HG02610 (cell line): ENCODE measurements around the gene PWWP2B.

Source experiments
- ATAC-seq: cut with Tn5 transposase; IDR thresholded peaks from one replicate; pipeline ENCODE4 v1.9.1; 2021; ENCODE audit warnings: mild to moderate bottlenecking, moderate library complexity; ENCODE audit not compliant: unreplicated experiment

PWWP2B gene

GRCh38 chr10:132405463-132405991 is 8.5 kb downstream of the PWWP2B start:
- ATAC-seq: no peak

- ATAC-seq: no peak
These were observed 9.2 kb downstream of the PWWP2B start for GRCh38 chr10:132406181-132406580.

- ATAC-seq: no peak
These were observed 9.8 kb downstream of the PWWP2B start for GRCh38 chr10:132406750-132407149.

GRCh38 chr10:132407243-132407746 is 10.3 kb downstream of the PWWP2B start:
- no peak for ATAC-seq

GRCh38 chr10:132407846-132408278 is 10.9 kb downstream of the PWWP2B start:
- no peak for ATAC-seq

- ATAC-seq: no peak
These were observed 11.4 kb downstream of the PWWP2B start for GRCh38 chr10:132408367-132408781.

GRCh38 chr10:132408823-132409666 is 12.0 kb downstream of the PWWP2B start:
- ATAC-seq: no peak

GRCh38 chr10:132409667-132410028 is 12.6 kb downstream of the PWWP2B start:
- ATAC-seq: no peak

GRCh38 chr10:132410056-132410778 is 13.2 kb downstream of the PWWP2B start:
- no peak for ATAC-seq

- no peak for ATAC-seq
These were observed 14.0 kb downstream of the PWWP2B start for GRCh38 chr10:132410779-132411532.

GRCh38 chr10:132411561-132412253 is 14.7 kb downstream of the PWWP2B start:
- ATAC-seq: no peak

GRCh38 chr10:132412316-132413192 is 15.6 kb downstream of the PWWP2B start:
- no peak for ATAC-seq

GRCh38 chr10:132413226-132414205 is 16.5 kb downstream of the PWWP2B start:
- no peak for ATAC-seq

- ATAC-seq: no peak
These were observed 17.5 kb downstream of the PWWP2B start for GRCh38 chr10:132414402-132415016.

- ATAC-seq: no peak
These were observed 18.3 kb downstream of the PWWP2B start for GRCh38 chr10:132415255-132415654.

- no peak for ATAC-seq
These were observed 19.0 kb downstream of the PWWP2B start for GRCh38 chr10:132415956-132416355.

- no peak for ATAC-seq
These were observed 19.7 kb downstream of the PWWP2B start for GRCh38 chr10:132416566-132417256.
